GM21526 (cell line): ENCODE measurements around the gene FAM168A.

Experiments
- ATAC-seq: cut with Tn5 transposase; IDR thresholded peaks from one replicate; pipeline ENCODE4 v1.9.1; 2021; ENCODE audit warnings: moderate library complexity; ENCODE audit not compliant: unreplicated experiment, low FRiP score

Gene FAM168A

GRCh38 chr11:73356979-73357860 is 240.7 kb downstream of the FAM168A start:
- no peak for ATAC-seq

- no peak for ATAC-seq
Measured at GRCh38 chr11:73355109-73355508, 242.8 kb downstream of the FAM168A start.

- no peak for ATAC-seq
Measured at GRCh38 chr11:73353422-73353821, 244.5 kb downstream of the FAM168A start.

GRCh38 chr11:73350908-73351636 is 246.8 kb downstream of the FAM168A start:
- ATAC-seq = no peak
